ENCODE measurements around the gene GULP1.

DNA sequence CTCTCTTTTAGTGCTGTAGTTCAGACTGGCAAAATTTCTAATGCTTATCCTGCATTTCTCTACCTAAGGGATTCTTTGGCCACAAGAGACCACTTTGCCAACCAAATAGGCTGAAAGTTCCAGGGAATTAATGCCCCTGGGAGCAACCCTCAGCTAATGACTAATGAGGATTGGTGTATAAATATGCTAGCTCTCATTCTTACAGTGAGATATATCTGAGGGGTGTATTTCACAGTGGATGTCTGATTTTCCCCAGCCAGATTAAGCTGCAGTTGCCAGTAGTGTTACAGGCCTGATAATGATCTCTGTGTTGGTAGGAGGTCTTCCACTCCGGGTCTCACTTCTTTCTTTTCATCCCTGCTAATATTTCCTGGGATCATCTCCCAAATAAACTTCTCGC, 90.4 kb downstream of the GULP1 start:
- no peak for TF ChIP-seq SIN3A (IDR thresholded peaks at IDR 0.05; ENCODE audit: borderline replicate concordance, insufficient read depth, low read length)
- no peak for TF ChIP-seq POLR2AphosphoS5 (IDR thresholded peaks at IDR 0.05; ENCODE audit: low read depth, low read length)
- no peak for TF ChIP-seq TAF1 (IDR thresholded peaks at IDR 0.05; ENCODE audit: borderline replicate concordance, insufficient read depth, low read length)
- TF ChIP-seq, protein P1, sequence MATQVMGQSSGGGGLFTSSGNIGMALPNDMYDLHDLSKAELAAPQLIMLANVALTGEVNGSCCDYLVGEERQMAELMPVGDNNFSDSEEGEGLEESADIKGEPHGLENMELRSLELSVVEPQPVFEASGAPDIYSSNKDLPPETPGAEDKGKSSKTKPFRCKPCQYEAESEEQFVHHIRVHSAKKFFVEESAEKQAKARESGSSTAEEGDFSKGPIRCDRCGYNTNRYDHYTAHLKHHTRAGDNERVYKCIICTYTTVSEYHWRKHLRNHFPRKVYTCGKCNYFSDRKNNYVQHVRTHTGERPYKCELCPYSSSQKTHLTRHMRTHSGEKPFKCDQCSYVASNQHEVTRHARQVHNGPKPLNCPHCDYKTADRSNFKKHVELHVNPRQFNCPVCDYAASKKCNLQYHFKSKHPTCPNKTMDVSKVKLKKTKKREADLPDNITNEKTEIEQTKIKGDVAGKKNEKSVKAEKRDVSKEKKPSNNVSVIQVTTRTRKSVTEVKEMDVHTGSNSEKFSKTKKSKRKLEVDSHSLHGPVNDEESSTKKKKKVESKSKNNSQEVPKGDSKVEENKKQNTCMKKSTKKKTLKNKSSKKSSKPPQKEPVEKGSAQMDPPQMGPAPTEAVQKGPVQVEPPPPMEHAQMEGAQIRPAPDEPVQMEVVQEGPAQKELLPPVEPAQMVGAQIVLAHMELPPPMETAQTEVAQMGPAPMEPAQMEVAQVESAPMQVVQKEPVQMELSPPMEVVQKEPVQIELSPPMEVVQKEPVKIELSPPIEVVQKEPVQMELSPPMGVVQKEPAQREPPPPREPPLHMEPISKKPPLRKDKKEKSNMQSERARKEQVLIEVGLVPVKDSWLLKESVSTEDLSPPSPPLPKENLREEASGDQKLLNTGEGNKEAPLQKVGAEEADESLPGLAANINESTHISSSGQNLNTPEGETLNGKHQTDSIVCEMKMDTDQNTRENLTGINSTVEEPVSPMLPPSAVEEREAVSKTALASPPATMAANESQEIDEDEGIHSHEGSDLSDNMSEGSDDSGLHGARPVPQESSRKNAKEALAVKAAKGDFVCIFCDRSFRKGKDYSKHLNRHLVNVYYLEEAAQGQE (IDR thresholded peaks at IDR 0.05; ENCODE audit: insufficient read depth in 1 of 2, low read depth in 2 of 2, low read length in 2 of 2) = no peak
- TF ChIP-seq FOXP2 (optimal IDR thresholded peaks at IDR 0.05; ENCODE audit: borderline replicate concordance, extremely low read depth, extremely low read length, insufficient read depth) = no peak
